Endothelial cell of umbilical vein (primary cell): ENCODE measurements around the gene SIN3A. TPM values are rescaled to one million over a fixed set of nuclear protein-coding genes. Genes with fewer than 3 reads are reported as not detected.

Experiments used
- BruUV-seq: library from RNA; stranded (reverse); fragments of 400-500 nt; replicated peaks from 2 replicates; lab custom pipeline; 2021; lab: Mats Ljungman, UMichigan
- CTCF ChIA-PET: fragments of 300-600, 350-600 bp; sonication (Branson Sonifier 250); formaldehyde crosslinking; loops from one replicate; lab custom pipeline; 2021; ENCODE audit warnings: antibody characterized with exemption, inconsistent platforms; lab: Charles Lee
- POLR2A ChIA-PET: fragments of 300-600, 350-600 bp; sonication (Branson Sonifier 250); formaldehyde crosslinking; loops from one replicate; lab custom pipeline; 2021; ENCODE audit warnings: antibody characterized with exemption, inconsistent platforms; lab: Charles Lee
- DNase-seq: peaks from one replicate; pipeline ENCODE4 v3.0.0-alpha.2; 2011; ENCODE audit warnings: low read depth, low spot score
- FAIRE-seq: peaks from 2 replicates; lab custom pipeline; 2011; peaks lifted over from hg19 to GRCh38; lab: Jason Lieb, UNC
- H2AFZ ChIP-seq: 2 replicates; pipeline ENCODE4 v1.6.0; 2012; ENCODE audit warnings: low read depth, low read length, control low read depth, inconsistent platforms
- H3K27ac ChIP-seq: 2 replicates; pipeline ENCODE4 v1.5.1; 2011; ENCODE audit warnings: low read depth, mild to moderate bottlenecking, control low read depth, low read length, moderate library complexity; ENCODE audit not compliant: insufficient read depth
- H3K27me3 ChIP-seq, 2 experiments: 2 replicates each; pipeline versions ENCODE4 v1.6.0 to v1.6.1; 2011; ENCODE audit warnings: low read length in 2 of 2, mixed read lengths in 1 of 2; ENCODE audit not compliant: control insufficient read depth in 2 of 2, insufficient read depth in 2 of 2
- H3K36me3 ChIP-seq, 2 experiments: 2 replicates in 1 of 2; 3 replicates in 1 of 2; pipeline ENCODE4 v1.5.1; 2011; ENCODE audit warnings: low read length in 2 of 2, mild to moderate bottlenecking in 1 of 2, moderate library complexity in 1 of 2; ENCODE audit not compliant: control insufficient read depth in 2 of 2, insufficient read depth in 2 of 2; ENCODE audit errors: extremely low read depth in 1 of 2
- H3K4me1 ChIP-seq: 3 replicates; pipeline ENCODE4 v1.5.1; 2011; ENCODE audit warnings: mild to moderate bottlenecking, low read length; ENCODE audit not compliant: control insufficient read depth, insufficient read depth; ENCODE audit errors: extremely low read depth
- H3K4me2 ChIP-seq: 2 replicates; pipeline ENCODE4 v1.6.1; 2011; ENCODE audit warnings: low read length, control low read depth, mixed read lengths; ENCODE audit not compliant: insufficient read depth
- H3K4me3 ChIP-seq, 3 experiments: fragments of 200-600 bp in 1 of 3; sonication (generic), shearing (Covaris generic) in 1 of 3; replicated peaks in 1 of 3; 2 replicates each; pipeline ENCODE4 v1.5.1; 2011 to 2016; ENCODE audit warnings: control low read depth in 3 of 3, low read length in 3 of 3, mild to moderate bottlenecking in 2 of 3, inconsistent platforms in 1 of 3, low read depth in 1 of 3, moderate library complexity in 1 of 3; ENCODE audit not compliant: insufficient read depth in 1 of 3
- H3K79me2 ChIP-seq: 2 replicates; pipeline ENCODE4 v1.6.0; 2012; ENCODE audit warnings: low read length, inconsistent platforms; ENCODE audit not compliant: control insufficient read depth, insufficient read depth
- H3K9ac ChIP-seq: replicated peaks from 2 replicates; pipeline ENCODE3; 2011; ENCODE audit warnings: low read length, control low read depth; ENCODE audit not compliant: insufficient read depth; ENCODE audit errors: extremely low read depth
- H3K9me1 ChIP-seq: replicated peaks from 3 replicates; pipeline ENCODE4 v1.6.0; 2011; ENCODE audit warnings: mild to moderate bottlenecking, low read length; ENCODE audit not compliant: control insufficient read depth, insufficient read depth; ENCODE audit errors: extremely low read depth
- H3K9me3 ChIP-seq: replicated peaks from 2 replicates; pipeline ENCODE4 v1.5.1; 2012; ENCODE audit warnings: low read length, inconsistent platforms; ENCODE audit not compliant: control insufficient read depth, insufficient read depth
- H4K20me1 ChIP-seq: replicated peaks from 2 replicates; pipeline ENCODE3; 2011; ENCODE audit warnings: mild to moderate bottlenecking, low read length; ENCODE audit not compliant: control insufficient read depth, insufficient read depth; ENCODE audit errors: extremely low read depth
- CTCF ChIP-seq, 2 donors: IDR thresholded peaks; 1 replicate in 1 of 2; 2 replicates in 1 of 2; pipeline ENCODE4 v1.5.1; 2011; ENCODE audit warnings: low read length in 2 of 2, mild to moderate bottlenecking in 2 of 2, moderate library complexity in 2 of 2, control low read depth in 1 of 2, inconsistent platforms in 1 of 2, low read depth in 1 of 2; ENCODE audit not compliant: insufficient read depth in 1 of 2; ENCODE audit errors: extremely low read depth in 1 of 2
- EZH2 ChIP-seq: IDR thresholded peaks from 2 replicates; pipeline ENCODE4 v1.6.1; 2012; ENCODE audit warnings: borderline replicate concordance, low read depth, mild to moderate bottlenecking, moderate library complexity, low read length, inconsistent platforms; ENCODE audit not compliant: severe bottlenecking
- FOS ChIP-seq: IDR thresholded peaks from 2 replicates; pipeline ENCODE4 v1.6.1; 2011; ENCODE audit warnings: mild to moderate bottlenecking, low read length, moderate library complexity, borderline replicate concordance; ENCODE audit not compliant: insufficient read depth
- JUN ChIP-seq: IDR thresholded peaks from 2 replicates; pipeline ENCODE4 v1.6.1; 2011; ENCODE audit warnings: borderline replicate concordance, low read depth; ENCODE audit not compliant: insufficient read length, insufficient read depth
- MAX ChIP-seq: IDR thresholded peaks from 2 replicates; pipeline ENCODE4 v1.6.1; 2011; ENCODE audit not compliant: insufficient read depth, insufficient read length
- MYC ChIP-seq: IDR thresholded peaks from one replicate; pipeline ENCODE4 v1.6.1; 2011; ENCODE audit warnings: mild to moderate bottlenecking, low read depth, low read length
- POLR2AphosphoS5 ChIP-seq: IDR thresholded peaks from 2 replicates; pipeline ENCODE4 v1.6.1; 2012; ENCODE audit warnings: low read depth, mild to moderate bottlenecking, control low read depth, low read length, moderate library complexity; ENCODE audit not compliant: insufficient read depth
- dilution Hi-C: fragments of 300-500 bp; cut with MboI; formaldehyde crosslinking; loops from one replicate; pipeline ENCODE4 v1.15.0; 2019; ENCODE audit warnings: low sequenced_read_pairs; ENCODE audit not compliant: extremely low pct_ligation_motif_present
- intact Hi-C: fragments of 100-400 bp; cut with micrococcal nuclease; formaldehyde crosslinking; loops from one replicate; pipeline ENCODE4 v1.10.0; 2022
- polyA plus RNA-seq, 4 experiments: library from polyadenylated mRNA; depleted of rRNA in 3 of 4; stranded (reverse) in 3 of 4; unstranded in 1 of 4; fragments of >200 nt; gene quantifications; 2 replicates each; pipeline versions ENCODE4 v1.2.1 to v1.2.3, GENCODE V29; 2011 to 2012; ENCODE audit warnings: missing spikeins in 1 of 4
- total RNA-seq: library from RNA; stranded (reverse); gene quantifications from 2 replicates; pipeline ENCODE4 v1.2.3, GENCODE V29; 2021

Gene SIN3A
- total and polyA plus RNA-seq, 2 donors (not counting 3 experiments of a cell fraction or from before 2014, with no cell fraction given), result 30.6 to 44.5 TPM

- H3K9me1 ChIP-seq, result no peaks in the 10 kb centered on the region
- no peak overlapping the region for H3K27ac ChIP-seq
- ChIA-PET POLR2A (no interaction called here), CTCF (no interaction called here)
- DNase-seq (no peak), FAIRE-seq (no peak)
- intact Hi-C loops, result no loop called here
- no TSS peak for BruUV-seq
- no peaks in the 10 kb centered on the region for H3K4me1 ChIP-seq
- no peak overlapping the region for H3K4me3 ChIP-seq
- H2AFZ ChIP-seq, result no peak overlapping the region
- dilution Hi-C loops, result no loop called here
- no peaks in the 10 kb centered on the region for H3K27me3 ChIP-seq
- H3K9me3 ChIP-seq, result no peaks in the 10 kb centered on the region
- H3K9ac ChIP-seq, result no peak overlapping the region
- H3K36me3 ChIP-seq, result peaks cover 17 to 32% of the 10 kb centered on the region in 2 experiments
- H3K4me2 ChIP-seq, result no peak overlapping the region
- no peaks in the 10 kb centered on the region for H3K79me2 ChIP-seq
- H4K20me1 ChIP-seq, result no peaks in the 10 kb centered on the region
- TF ChIP-seq MYC (no peak), FOS (no peak), CTCF (IDR thresholded peaks at IDR 0.05; ENCODE audit: extremely low read depth in 1 of 2, insufficient read depth in 1 of 2, low read depth in 1 of 2, low read length in 2 of 2) (no peak), POLR2AphosphoS5 (no peak), JUN (no peak)
Observed at GRCh38 chr15:75410196-75410595, 41.3 kb downstream of the SIN3A start.

- H3K79me2 ChIP-seq, result no peaks in the 10 kb centered on the region
- no peak overlapping the region for H3K4me2 ChIP-seq
- peaks cover 14 to 24% of the 10 kb centered on the region in 2 experiments for H3K36me3 ChIP-seq
- H4K20me1 ChIP-seq, result no peaks in the 10 kb centered on the region
- H3K9me1 ChIP-seq, result no peaks in the 10 kb centered on the region
- CTCF ChIA-PET, result no interaction called here
- no peak overlapping the region for H3K27ac ChIP-seq
- H3K27me3 ChIP-seq, result no peaks in the 10 kb centered on the region
- H2AFZ ChIP-seq, result no peak overlapping the region
- intact Hi-C loops (no loop called here), dilution Hi-C loops (no loop called here)
- no peaks in the 10 kb centered on the region for H3K4me1 ChIP-seq
- H3K4me3 ChIP-seq, result no peak overlapping the region
- TF ChIP-seq EZH2 (no peak), FOS (no peak), MYC (no peak), MAX (no peak)
- no TSS peak for BruUV-seq
- FAIRE-seq (no peak), DNase-seq (no peak)
- no peak overlapping the region for H3K9ac ChIP-seq
- POLR2A ChIA-PET, result interaction anchor here (0.7 kb wide), 1 partner anchor 233 kb away, joined by 4 read pairs; the partner anchor contains the start of gene IMP3
- H3K9me3 ChIP-seq, result no peaks in the 10 kb centered on the region
Observed at GRCh38 chr15:75407083-75407482, 44.4 kb downstream of the SIN3A start.
